Activated CD4-positive, alpha-beta T cell treated with anti-CD3 and anti-CD28 coated beads for 36 hours (primary cell): ENCODE results near the gene CRKL. TPM values are rescaled to one million over a fixed set of nuclear protein-coding genes. Genes with fewer than 3 reads are reported as not detected.

ENCODE experiments used
- ATAC-seq: fragments of 200-7000 bp; cut with Tn5 transposase; one replicate; pipeline ENCODE4 v1.10.0; 2021; ENCODE audit warnings: mild to moderate bottlenecking, moderate library complexity
- CTCF ChIA-PET: fragments of 350-600 bp; sonication (Branson Sonifier 250); formaldehyde crosslinking; loops from one replicate; lab custom pipeline; 2021; ENCODE audit warnings: antibody characterized with exemption; lab: Charles Lee
- POLR2A ChIA-PET: fragments of 350-600 bp; sonication (Branson Sonifier 250); formaldehyde crosslinking; loops from one replicate; lab custom pipeline; 2021; ENCODE audit warnings: antibody characterized with exemption, inconsistent platforms; lab: Charles Lee
- DNase-seq: peaks from one replicate; pipeline ENCODE4 v3.0.0-alpha.2; 2020
- H3K27ac Mint-ChIP-seq: one replicate; pipeline ENCODE4 v1.8.0; 2021; ENCODE audit warnings: mixed read lengths
- H3K27me3 Mint-ChIP-seq: one replicate; pipeline ENCODE4 v1.8.0; 2021; ENCODE audit warnings: mixed read lengths
- H3K36me3 Mint-ChIP-seq: one replicate; pipeline ENCODE4 v1.8.0; 2021; ENCODE audit warnings: low read depth, mixed read lengths
- H3K4me1 Mint-ChIP-seq: one replicate; pipeline ENCODE4 v1.8.0; 2021; ENCODE audit warnings: mixed read lengths
- H3K4me3 Mint-ChIP-seq: one replicate; pipeline ENCODE4 v1.8.0; 2021; ENCODE audit warnings: mild to moderate bottlenecking, moderate library complexity, mixed read lengths
- H3K9me3 Mint-ChIP-seq: one replicate; pipeline ENCODE4 v1.8.0; 2021; ENCODE audit warnings: low read depth, mixed read lengths
- intact Hi-C, 2 experiments: fragments of 100-400 bp; cut with DNase I in 1 of 2; cut with micrococcal nuclease in 1 of 2; formaldehyde crosslinking; loops; one replicate each; pipeline versions ENCODE4 v1.14.2 to v1.15.1; 2022 to 2024; cut with DNase I, micrococcal nuclease
- total RNA-seq, 2 experiments: library from RNA; stranded (reverse); gene quantifications; one replicate each; pipeline ENCODE4 v1.2.3, GENCODE V29; 2021

Gene CRKL
- total RNA-seq, 2 experiments from 2014 or later: 80.8 to 92.0 TPM

GRCh38 chr22:20964090-20964798 lies 47.0 kb downstream of the CRKL start:
- H3K4me3 Mint-ChIP-seq: peak overlapping the region; percentile 60
- no peaks in the 10 kb centered on the region for H3K36me3 Mint-ChIP-seq
- no peak for DNase-seq
- peaks cover 7% of the 10 kb centered on the region for H3K27me3 Mint-ChIP-seq
- no peaks in the 10 kb centered on the region for H3K9me3 Mint-ChIP-seq
- intact Hi-C loops: loop anchor here in 1 of 2 experiments (5.0 to 10.0 kb wide), 2 partner anchors 47 to 141 kb away; partner anchors contain the start of gene CRKL
- ChIA-PET CTCF (no interaction called here), POLR2A (no interaction called here)
- no peak for ATAC-seq
- H3K4me1 Mint-ChIP-seq: peaks cover 11% of the 10 kb centered on the region
- no peak overlapping the region for H3K27ac Mint-ChIP-seq

- DNase-seq: peak; percentile 42
- CTCF ChIA-PET: no interaction called here
Measured at GRCh38 chr22:20964799-20965103, 47.5 kb downstream of the CRKL start.

GRCh38 chr22:20965104-20965887 lies 48.1 kb downstream of the CRKL start:
- Mint-ChIP-seq H3K27ac (no peak overlapping the region), H3K9me3 (no peaks in the 10 kb centered on the region), H3K4me3 (no peak overlapping the region), H3K36me3 (no peaks in the 10 kb centered on the region), H3K4me1 (peaks cover 11% of the 10 kb centered on the region), H3K27me3 (peaks cover 7% of the 10 kb centered on the region)
- intact Hi-C loops: loop anchor here in 1 of 2 experiments (10.0 kb wide), 1 partner anchor 140 kb away; no protein-coding TSS in a partner anchor
- ATAC-seq (no peak), DNase-seq (no peak)
- POLR2A ChIA-PET: no interaction called here
- CTCF ChIA-PET: interaction anchor here (1.1 kb wide), 1 partner anchor 37 kb away, joined by 3 read pairs; the partner anchor contains the start of gene THAP7

More at GRCh38 chr22:20964799-20965103, 47.5 kb downstream of the CRKL start:
- ATAC-seq: no peak
- H3K9me3 Mint-ChIP-seq: no peaks in the 10 kb centered on the region
- H3K27me3 Mint-ChIP-seq: peaks cover 7% of the 10 kb centered on the region
- no peaks in the 10 kb centered on the region for H3K36me3 Mint-ChIP-seq
- peaks cover 11% of the 10 kb centered on the region for H3K4me1 Mint-ChIP-seq
- H3K4me3 Mint-ChIP-seq: peak overlapping the region; percentile 60
- intact Hi-C loops: loop anchor here in 1 of 2 experiments (5.0 to 10.0 kb wide), 2 partner anchors 47 to 140 kb away; partner anchors contain the start of gene CRKL
- no peak overlapping the region for H3K27ac Mint-ChIP-seq
- POLR2A ChIA-PET: no interaction called here

GRCh38 chr22:20965888-20966855 lies 49.0 kb downstream of the CRKL start:
- no peak overlapping the region for H3K4me3 Mint-ChIP-seq
- H3K36me3 Mint-ChIP-seq: no peaks in the 10 kb centered on the region
- H3K27me3 Mint-ChIP-seq: peaks cover 7% of the 10 kb centered on the region
- H3K27ac Mint-ChIP-seq: no peak overlapping the region
- no peaks in the 10 kb centered on the region for H3K9me3 Mint-ChIP-seq
- H3K4me1 Mint-ChIP-seq: peaks cover 11% of the 10 kb centered on the region
- intact Hi-C loops: loop anchor here in 1 of 2 experiments (10.0 kb wide), 1 partner anchor 139 kb away; no protein-coding TSS in a partner anchor
- ChIA-PET POLR2A (no interaction called here), CTCF (interaction anchor here (0.7 to 1.1 kb wide), 2 partner anchors 36 to 181 kb away, joined by 3 read pairs; partner anchors contain the start of gene THAP7)
- DNase-seq: no peak
- no peak for ATAC-seq

- POLR2A ChIA-PET: no interaction called here
- no peak within 1 kb of the TSS for H3K27ac Mint-ChIP-seq
- peaks cover 7% of the 10 kb centered on the region for H3K27me3 Mint-ChIP-seq
- intact Hi-C loops: loop anchor here in 1 of 2 experiments (10.0 kb wide), 1 partner anchor 138 kb away; no protein-coding TSS in a partner anchor
- H3K36me3 Mint-ChIP-seq: no peaks in the 10 kb centered on the region
- DNase-seq: no peak
- H3K9me3 Mint-ChIP-seq: no peaks in the 10 kb centered on the region
- no peak within 1 kb of the TSS for H3K4me3 Mint-ChIP-seq
- no peak for ATAC-seq
- CTCF ChIA-PET: interaction anchor here (0.7 kb wide), 1 partner anchor 182 kb away, joined by 3 read pairs; no protein-coding TSS in a partner anchor
- H3K4me1 Mint-ChIP-seq: peaks cover 6% of the 10 kb centered on the region
Measured at GRCh38 chr22:20966883-20967696, 49.9 kb downstream of the CRKL start, which contains the start of gene AIFM3. AIFM3 (plus strand) TSS chr22:20967255; CDS start chr22:20967945, 690 bp downstream.

GRCh38 chr22:20967697-20968211 lies 50.5 kb downstream of the CRKL start:
- ATAC-seq: no peak
- DNase-seq: no peak
- Mint-ChIP-seq H3K27me3 (peaks cover 7% of the 10 kb centered on the region), H3K4me3 (no peak overlapping the region), H3K27ac (no peak overlapping the region), H3K4me1 (peaks cover 6% of the 10 kb centered on the region), H3K36me3 (no peaks in the 10 kb centered on the region), H3K9me3 (no peaks in the 10 kb centered on the region)
- ChIA-PET POLR2A (no interaction called here), CTCF (interaction anchor here (1.2 kb wide), 1 partner anchor 15 kb away, joined by 4 read pairs; the partner anchor contains the start of gene LZTR1)
- intact Hi-C loops: loop anchor here in 1 of 2 experiments (10.0 kb wide), 1 partner anchor 137 kb away; no protein-coding TSS in a partner anchor

GRCh38 chr22:20968281-20968977 lies 51.2 kb downstream of the CRKL start:
- no peaks in the 10 kb centered on the region for H3K9me3 Mint-ChIP-seq
- H3K27me3 Mint-ChIP-seq: peaks cover 7% of the 10 kb centered on the region
- no peak overlapping the region for H3K27ac Mint-ChIP-seq
- ChIA-PET CTCF (interaction anchor here (1.2 kb wide), 1 partner anchor 14 kb away, joined by 4 read pairs; the partner anchor contains the start of gene LZTR1), POLR2A (no interaction called here)
- H3K4me1 Mint-ChIP-seq: peaks cover 6% of the 10 kb centered on the region
- H3K36me3 Mint-ChIP-seq: no peaks in the 10 kb centered on the region
- DNase-seq (no peak), ATAC-seq (no peak)
- H3K4me3 Mint-ChIP-seq: no peak overlapping the region
- intact Hi-C loops: loop anchor here in 1 of 2 experiments (10.0 kb wide), 1 partner anchor 136 kb away; no protein-coding TSS in a partner anchor

GRCh38 chr22:20970939-20971657 lies 53.9 kb downstream of the CRKL start:
- CTCF ChIA-PET: interaction anchor here (1.2 to 2.2 kb wide), 2 partner anchors 9 to 10 kb away, joined by 3 to 10 read pairs; no protein-coding TSS in a partner anchor
- Mint-ChIP-seq H3K4me3 (no peak overlapping the region), H3K9me3 (no peaks in the 10 kb centered on the region), H3K4me1 (no peaks in the 10 kb centered on the region), H3K36me3 (no peaks in the 10 kb centered on the region), H3K27me3 (no peaks in the 10 kb centered on the region), H3K27ac (no peak overlapping the region)
- ATAC-seq: no peak
- DNase-seq: no peak
- intact Hi-C loops: no loop called here
- POLR2A ChIA-PET: interaction anchor here (0.7 kb wide), 1 partner anchor 30 kb away, joined by 3 read pairs; no protein-coding TSS in a partner anchor
